Ovary (tissue), 1 donor: ENCODE results near the gene ADARB2.

ENCODE experiments used
- EP300 ChIP-seq: sonication (generic); formaldehyde crosslinking; IDR thresholded peaks from one replicate; pipeline ENCODE4 v1.6.1; 2017; ENCODE audit warnings: antibody characterized with exemption
- POLR2A ChIP-seq: fragments of 450-650 bp; IDR thresholded peaks from one replicate; pipeline ENCODE4 v1.6.1; 2017; ENCODE audit warnings: antibody characterized with exemption, mild to moderate bottlenecking, moderate library complexity

GRCh38 chr10:1741450-1741849 is 4.1 kb upstream of the ADARB2 start:
- TF ChIP-seq EP300 (no peak), POLR2A (no peak)
